Measurements from ENCODE around the gene GPR173. TPM values are rescaled to one million over a fixed set of nuclear protein-coding genes. Genes with fewer than 3 reads are reported as not detected.
A peak's percentile ranks its signal among the peaks of the same experiment; 100 is the strongest.

GPR173 gene
- total RNA-seq, 1 donor from 2014 or later, result 29.0 TPM

- Mint-ChIP-seq H3K4me1 (peaks cover 12% of the 10 kb centered on the region), H3K4me3 (peak overlapping the region; percentile 64), H3K9me3 (peaks cover 9% of the 10 kb centered on the region), H3K27ac (peak overlapping the region; percentile 39), H3K36me3 (peaks cover 2% of the 10 kb centered on the region), H3K27me3 (ENCODE audit: low read depth) (no peaks in the 10 kb centered on the region)
- peak; percentile 47 for TF ChIP-seq CTCF (IDR thresholded peaks at IDR 0.05; ENCODE audit: unreplicated experiment)
- DNase-seq (ENCODE audit: low spot score in 2 of 2, unreplicated experiment in 2 of 2), result peak in 1 of 2 experiments; percentile 51
Measured at GRCh38 chrX:53071604-53072417, 23.2 kb downstream of the GPR173 start.

GRCh38 chrX:53072418-53073114 lies 24.0 kb downstream of the GPR173 start:
- Mint-ChIP-seq H3K4me3 (peak overlapping the region; percentile 64), H3K27ac (peak overlapping the region; percentile 6), H3K4me1 (peaks cover 12% of the 10 kb centered on the region), H3K9me3 (peaks cover 11% of the 10 kb centered on the region), H3K36me3 (peaks cover 5% of the 10 kb centered on the region), H3K27me3 (ENCODE audit: low read depth) (no peaks in the 10 kb centered on the region)
- TF ChIP-seq CTCF (IDR thresholded peaks at IDR 0.05; ENCODE audit: unreplicated experiment), result no peak
- DNase-seq (ENCODE audit: low spot score in 2 of 2, unreplicated experiment in 2 of 2), result no peak

GRCh38 chrX:53073115-53073586 lies 24.6 kb downstream of the GPR173 start:
- no peak for DNase-seq (ENCODE audit: low spot score in 2 of 2, unreplicated experiment in 2 of 2)
- Mint-ChIP-seq H3K36me3 (peaks cover 5% of the 10 kb centered on the region), H3K27ac (no peak overlapping the region), H3K4me3 (no peak overlapping the region), H3K9me3 (peaks cover 11% of the 10 kb centered on the region), H3K4me1 (peaks cover 12% of the 10 kb centered on the region), H3K27me3 (ENCODE audit: low read depth) (no peaks in the 10 kb centered on the region)
- no peak for TF ChIP-seq CTCF (IDR thresholded peaks at IDR 0.05; ENCODE audit: unreplicated experiment)

GRCh38 chrX:53075011-53075410 lies 26.4 kb downstream of the GPR173 start:
- H3K36me3 Mint-ChIP-seq, result peaks cover 5% of the 10 kb centered on the region
- no peaks in the 10 kb centered on the region for H3K27me3 Mint-ChIP-seq (ENCODE audit: low read depth)
- H3K9me3 Mint-ChIP-seq, result peaks cover 8% of the 10 kb centered on the region
- no peak for TF ChIP-seq CTCF (IDR thresholded peaks at IDR 0.05; ENCODE audit: unreplicated experiment)
- no peak overlapping the region for H3K4me3 Mint-ChIP-seq
- DNase-seq (ENCODE audit: low spot score in 2 of 2, unreplicated experiment in 2 of 2), result no peak
- H3K4me1 Mint-ChIP-seq, result peaks cover 12% of the 10 kb centered on the region
- H3K27ac Mint-ChIP-seq, result no peak overlapping the region

GRCh38 chrX:53076671-53077070 lies 28.1 kb downstream of the GPR173 start:
- Mint-ChIP-seq H3K36me3 (peaks cover 5% of the 10 kb centered on the region), H3K4me1 (peaks cover 19% of the 10 kb centered on the region), H3K9me3 (peaks cover 8% of the 10 kb centered on the region), H3K27me3 (ENCODE audit: low read depth) (no peaks in the 10 kb centered on the region), H3K4me3 (no peak overlapping the region), H3K27ac (no peak overlapping the region)
- no peak for TF ChIP-seq CTCF (IDR thresholded peaks at IDR 0.05; ENCODE audit: unreplicated experiment)
- no peak for DNase-seq (ENCODE audit: low spot score in 2 of 2, unreplicated experiment in 2 of 2)
